Mucosa of descending colon (tissue), 3 donors: Measurements from ENCODE around the gene GGNBP2. TPM values are rescaled to one million over a fixed set of nuclear protein-coding genes. Genes with fewer than 3 reads are reported as not detected.

Source experiments
- ATAC-seq: fragments of 200-7000 bp; cut with Tn5 transposase; one replicate; pipeline ENCODE4 v1.9.1; 2020; ENCODE audit warnings: mild to moderate bottlenecking, moderate library complexity
- DNase-seq, 3 donors: peaks; one replicate each; pipeline ENCODE4 v3.0.0-alpha.2; 2020
- H3K36me3 ChIP-seq: fragments of 200-600 bp; one replicate; pipeline ENCODE4 v1.8.0; 2021; ENCODE audit warnings: low read depth, mild to moderate bottlenecking
- H3K4me1 ChIP-seq: fragments of 200-600 bp; one replicate; pipeline ENCODE4 v1.8.0; 2021; ENCODE audit warnings: low read depth, mild to moderate bottlenecking
- H3K4me3 ChIP-seq: fragments of 200-600 bp; one replicate; pipeline ENCODE4 v1.8.0; 2021; ENCODE audit warnings: mild to moderate bottlenecking
- H3K9me3 ChIP-seq: fragments of 200-600 bp; one replicate; pipeline ENCODE4 v1.8.0; 2021; ENCODE audit warnings: mild to moderate bottlenecking
- intact Hi-C, 2 donors: fragments of 100-400 bp; cut with DNase I in 1 of 2; cut with micrococcal nuclease in 1 of 2; formaldehyde crosslinking; loops; one replicate each; pipeline versions ENCODE4 v1.11.0 to v1.11.1; 2022; cut with DNase I, micrococcal nuclease
- total RNA-seq, 3 donors: library from RNA; stranded (reverse); fragmentation: NEBNext Ultra II Directional in 2 of 3; extraction: Animal tissue kit (Norgen Biotek cat#: 25700) in 2 of 3; gene quantifications; one replicate each; pipeline versions ENCODE4 v1.2.1 to v1.2.4, GENCODE V29; 2021 to 2023
- TF ChIP-seq, protein P1 (sequence below): fragments of 200-600 bp; IDR thresholded peaks from one replicate; pipeline ENCODE4 v1.8.0; 2022; ENCODE audit warnings: antibody characterized with exemption, mild to moderate bottlenecking
- donor health status: DM: no; HTN: no; CAD: no; lungs with moderate emphysema.
- donor health status: DM: no; HTN: no; CAD: no.
- donor health status: DM: no; HTN: yes; CAD: no.

The GGNBP2 gene
- total RNA-seq, 3 donors from 2014 or later = 80.4 to 93.4 (median 90.7) TPM

- H3K4me1 ChIP-seq = no peaks in the 10 kb centered on the region
- TF ChIP-seq, protein P1, sequence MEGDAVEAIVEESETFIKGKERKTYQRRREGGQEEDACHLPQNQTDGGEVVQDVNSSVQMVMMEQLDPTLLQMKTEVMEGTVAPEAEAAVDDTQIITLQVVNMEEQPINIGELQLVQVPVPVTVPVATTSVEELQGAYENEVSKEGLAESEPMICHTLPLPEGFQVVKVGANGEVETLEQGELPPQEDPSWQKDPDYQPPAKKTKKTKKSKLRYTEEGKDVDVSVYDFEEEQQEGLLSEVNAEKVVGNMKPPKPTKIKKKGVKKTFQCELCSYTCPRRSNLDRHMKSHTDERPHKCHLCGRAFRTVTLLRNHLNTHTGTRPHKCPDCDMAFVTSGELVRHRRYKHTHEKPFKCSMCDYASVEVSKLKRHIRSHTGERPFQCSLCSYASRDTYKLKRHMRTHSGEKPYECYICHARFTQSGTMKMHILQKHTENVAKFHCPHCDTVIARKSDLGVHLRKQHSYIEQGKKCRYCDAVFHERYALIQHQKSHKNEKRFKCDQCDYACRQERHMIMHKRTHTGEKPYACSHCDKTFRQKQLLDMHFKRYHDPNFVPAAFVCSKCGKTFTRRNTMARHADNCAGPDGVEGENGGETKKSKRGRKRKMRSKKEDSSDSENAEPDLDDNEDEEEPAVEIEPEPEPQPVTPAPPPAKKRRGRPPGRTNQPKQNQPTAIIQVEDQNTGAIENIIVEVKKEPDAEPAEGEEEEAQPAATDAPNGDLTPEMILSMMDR = no peak
- no peak for DNase-seq
- H3K4me3 ChIP-seq = no peak overlapping the region
- no peaks in the 10 kb centered on the region for H3K9me3 ChIP-seq
- intact Hi-C loops = loop anchor here in 1 of 2 donors (10.0 kb wide), 1 partner anchor 432 kb away; no protein-coding TSS in a partner anchor
- H3K36me3 ChIP-seq = no peaks in the 10 kb centered on the region
- ATAC-seq = no peak
These were observed 78.6 kb downstream of the GGNBP2 start for GRCh38 chr17:36623281-36623680.

GRCh38 chr17:36625188-36625587 is 80.5 kb downstream of the GGNBP2 start:
- no peaks in the 10 kb centered on the region for H3K9me3 ChIP-seq
- DNase-seq (no peak), ATAC-seq (no peak)
- no peaks in the 10 kb centered on the region for H3K36me3 ChIP-seq
- intact Hi-C loops = loop anchor here in 1 of 2 donors (10.0 kb wide), 1 partner anchor 430 kb away; no protein-coding TSS in a partner anchor
- no peaks in the 10 kb centered on the region for H3K4me1 ChIP-seq
- no peak overlapping the region for H3K4me3 ChIP-seq
- TF ChIP-seq, protein P1 = no peak

- Histone ChIP-seq H3K4me3 (no peak overlapping the region), H3K9me3 (no peaks in the 10 kb centered on the region), H3K4me1 (no peaks in the 10 kb centered on the region), H3K36me3 (no peaks in the 10 kb centered on the region)
- TF ChIP-seq, protein P1 = no peak
- no peak for DNase-seq
- intact Hi-C loops = loop anchor here in 1 of 2 donors (10.0 kb wide), 1 partner anchor 428 kb away; no protein-coding TSS in a partner anchor
- no peak for ATAC-seq
These were observed 82.4 kb downstream of the GGNBP2 start for GRCh38 chr17:36627101-36627500.

GRCh38 chr17:36628576-36628975 is 83.9 kb downstream of the GGNBP2 start:
- TF ChIP-seq, protein P1 = no peak
- intact Hi-C loops = loop anchor here in 1 of 2 donors (10.0 kb wide), 1 partner anchor 426 kb away; no protein-coding TSS in a partner anchor
- H3K4me3 ChIP-seq = no peak overlapping the region
- H3K9me3 ChIP-seq = no peaks in the 10 kb centered on the region
- DNase-seq (no peak), ATAC-seq (no peak)
- H3K4me1 ChIP-seq = no peaks in the 10 kb centered on the region
- H3K36me3 ChIP-seq = no peaks in the 10 kb centered on the region

DNA sequence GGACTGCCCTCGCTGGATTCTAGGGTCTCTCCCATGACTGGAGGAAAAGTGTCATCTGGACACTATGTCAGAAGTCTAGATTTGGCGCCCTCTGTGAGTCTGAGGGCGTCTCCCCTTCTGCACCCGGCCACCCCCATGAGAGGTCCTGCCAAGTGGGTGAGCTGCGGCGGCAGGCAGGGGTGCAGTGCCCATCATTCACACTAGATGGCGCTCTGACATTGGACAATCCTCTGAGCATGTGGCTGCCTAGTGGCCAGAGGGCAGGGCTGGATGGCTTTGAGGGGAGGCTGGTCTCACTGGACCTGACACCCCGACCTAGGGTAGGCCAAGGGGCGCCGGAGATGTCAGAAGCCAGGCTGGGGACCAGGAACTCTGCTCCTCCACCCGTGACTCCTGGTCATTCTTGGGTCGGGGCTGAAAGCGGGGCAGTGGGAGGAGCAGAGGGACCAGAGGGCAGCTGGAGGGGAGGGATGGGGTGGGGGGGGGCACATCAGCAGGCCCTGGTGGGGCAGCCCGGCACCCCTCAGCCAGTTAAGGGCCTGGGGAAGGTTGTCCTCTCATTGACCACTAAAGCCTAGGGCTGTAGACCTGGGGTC is 84.6 kb downstream of the GGNBP2 start:
- peak; percentile 67 to 89 (median 84) for DNase-seq
- Histone ChIP-seq H3K36me3 (no peaks in the 10 kb centered on the region), H3K4me3 (no peak overlapping the region), H3K9me3 (no peaks in the 10 kb centered on the region), H3K4me1 (no peaks in the 10 kb centered on the region)
- intact Hi-C loops = loop anchor here in 1 of 2 donors (10.0 kb wide), 1 partner anchor 425 kb away; no protein-coding TSS in a partner anchor
- TF ChIP-seq, protein P1 = peak; percentile 98
- ATAC-seq = peak; percentile 96
